ENCODE results near the gene ADGRL3. TPM values are rescaled to one million over a fixed set of nuclear protein-coding genes. Genes with fewer than 3 reads are reported as not detected.

The ADGRL3 gene
- total and polyA plus RNA-seq, 7 donors: under 0.01 to 11.9 (median 5.4) TPM

GRCh38 chr4:61173799-61174198 is 26.3 kb upstream of the ADGRL3 start:
- Histone ChIP-seq H3K27me3 (no peaks in the 10 kb centered on the region), H3K9me3 (no peaks in the 10 kb centered on the region), H3K4me3 (no peak overlapping the region), H3K4me1 (no peaks in the 10 kb centered on the region), H3K27ac (no peak overlapping the region), H3K36me3 (no peaks in the 10 kb centered on the region)
- TF ChIP-seq POLR2A (IDR thresholded peaks at IDR 0.05) (no peak), CTCF (IDR thresholded peaks at IDR 0.05) (no peak), POLR2AphosphoS5 (IDR thresholded peaks at IDR 0.05) (no peak), EP300 (IDR thresholded peaks at IDR 0.05) (no peak)
- intact Hi-C loops (cut with DNase I): no loop called here
- 78 to 82% methylated on average over 1 of the region's 1 CpG for WGBS, 2 donors
- no peak for DNase-seq

GRCh38 chr4:61175495-61175894 is 24.6 kb upstream of the ADGRL3 start:
- Histone ChIP-seq H3K27ac (no peak overlapping the region), H3K36me3 (no peaks in the 10 kb centered on the region), H3K4me1 (no peaks in the 10 kb centered on the region), H3K27me3 (no peaks in the 10 kb centered on the region), H3K9me3 (no peaks in the 10 kb centered on the region), H3K4me3 (no peak overlapping the region)
- DNase-seq: no peak
- TF ChIP-seq POLR2A (IDR thresholded peaks at IDR 0.05): no peak
- TF ChIP-seq EP300 (IDR thresholded peaks at IDR 0.05): no peak
- TF ChIP-seq POLR2AphosphoS5 (IDR thresholded peaks at IDR 0.05): no peak
- TF ChIP-seq CTCF (IDR thresholded peaks at IDR 0.05): no peak
- intact Hi-C loops (cut with DNase I): no loop called here
- WGBS, 2 donors: 30 to 45% methylated on average over 1 of the region's 1 CpG

- H3K27me3 ChIP-seq: no peaks in the 10 kb centered on the region
- TF ChIP-seq POLR2A (IDR thresholded peaks at IDR 0.05): no peak
- TF ChIP-seq EP300 (IDR thresholded peaks at IDR 0.05): no peak
- TF ChIP-seq POLR2AphosphoS5 (IDR thresholded peaks at IDR 0.05): no peak
- TF ChIP-seq CTCF (IDR thresholded peaks at IDR 0.05): no peak
- WGBS, 2 donors: 87% methylated on average over 2 of the region's 2 CpGs
- H3K4me1 ChIP-seq: no peaks in the 10 kb centered on the region
- H3K27ac ChIP-seq: no peak overlapping the region
- H3K4me3 ChIP-seq: no peak overlapping the region
- H3K9me3 ChIP-seq: no peaks in the 10 kb centered on the region
- no peaks in the 10 kb centered on the region for H3K36me3 ChIP-seq
- intact Hi-C loops (cut with DNase I): no loop called here
- no peak for DNase-seq
Observed at GRCh38 chr4:61177367-61177766, 22.8 kb upstream of the ADGRL3 start.

- WGBS, 2 donors: 31 to 55% methylated on average over 5 of the region's 5 CpGs
Observed at GRCh38 chr4:61180405-61180804, 19.7 kb upstream of the ADGRL3 start.

More at GRCh38 chr4:61180405-61180804, 19.7 kb upstream of the ADGRL3 start:
- Histone ChIP-seq H3K4me3 (no peak overlapping the region), H3K27ac (no peak overlapping the region), H3K36me3 (no peaks in the 10 kb centered on the region), H3K27me3 (no peaks in the 10 kb centered on the region), H3K9me3 (peaks cover 0 to 5% (median 1%) of the 10 kb centered on the region in 4 donors), H3K4me1 (no peaks in the 10 kb centered on the region)
- no peak for TF ChIP-seq CTCF (IDR thresholded peaks at IDR 0.05)
- no peak for TF ChIP-seq POLR2AphosphoS5 (IDR thresholded peaks at IDR 0.05)
- no peak for TF ChIP-seq POLR2A (IDR thresholded peaks at IDR 0.05)
- TF ChIP-seq EP300 (IDR thresholded peaks at IDR 0.05): no peak
- no peak for DNase-seq
- intact Hi-C loops (cut with DNase I): no loop called here
